Cerebellar cortex (tissue), 1 donor: ENCODE measurements around the gene ATP6V1B1.

Experiments used
- DNase-seq: peaks from one replicate; pipeline ENCODE4 v3.0.0-alpha.2; 2015; ENCODE audit warnings: low spot score

ATP6V1B1 gene

GRCh38 chr2:70901227-70902066, 34.3 kb upstream of the ATP6V1B1 start:
- DNase-seq: peak; percentile 50

GRCh38 chr2:70902067-70902442, 33.6 kb upstream of the ATP6V1B1 start:
- DNase-seq: peak; percentile 25

- no peak for DNase-seq
Observed at GRCh38 chr2:70902579-70902978, 33.1 kb upstream of the ATP6V1B1 start.

GRCh38 chr2:70903171-70903570, 32.5 kb upstream of the ATP6V1B1 start:
- no peak for DNase-seq

GRCh38 chr2:70903641-70904340, 31.9 kb upstream of the ATP6V1B1 start:
- no peak for DNase-seq

- DNase-seq: no peak
Observed at GRCh38 chr2:70904371-70905216, 31.1 kb upstream of the ATP6V1B1 start.

GRCh38 chr2:70905443-70906421, 30.0 kb upstream of the ATP6V1B1 start:
- no peak for DNase-seq

GRCh38 chr2:70906439-70907005, 29.2 kb upstream of the ATP6V1B1 start:
- DNase-seq: no peak

GRCh38 chr2:70907130-70908057, 28.3 kb upstream of the ATP6V1B1 start:
- no peak for DNase-seq

GRCh38 chr2:70916291-70916690, 19.4 kb upstream of the ATP6V1B1 start:
- DNase-seq: no peak

GRCh38 chr2:70918016-70918415, 17.7 kb upstream of the ATP6V1B1 start:
- DNase-seq: no peak

GRCh38 chr2:70919672-70920366, 15.9 kb upstream of the ATP6V1B1 start:
- peak; percentile 81 for DNase-seq

GRCh38 chr2:70920367-70920715, 15.4 kb upstream of the ATP6V1B1 start:
- DNase-seq: no peak

GRCh38 chr2:70921031-70921430, 14.7 kb upstream of the ATP6V1B1 start:
- DNase-seq: no peak

- no peak for DNase-seq
Observed at GRCh38 chr2:70921839-70922234, 13.9 kb upstream of the ATP6V1B1 start.

- no peak for DNase-seq
Observed at GRCh38 chr2:70922235-70923234, 13.2 kb upstream of the ATP6V1B1 start.

- peak; percentile 25 for DNase-seq
Observed at GRCh38 chr2:70923378-70924015, 12.2 kb upstream of the ATP6V1B1 start.
